ENCODE measurements around the gene CLDN5. TPM values are rescaled to one million over a fixed set of nuclear protein-coding genes. Genes with fewer than 3 reads are reported as not detected.

The CLDN5 gene
- total and polyA plus RNA-seq, 2 of the 4 experiments (the other 2 are of a cell fraction) = 0.18 to 0.21 TPM

- no peak for TF ChIP-seq POLR2A (IDR thresholded peaks at IDR 0.05; ENCODE audit: low read depth, low read length)
- TF ChIP-seq SMC3 (IDR thresholded peaks at IDR 0.05; ENCODE audit: low read depth, low read length) = no peak
- TF ChIP-seq RAD21 (IDR thresholded peaks at IDR 0.05; ENCODE audit: low read length) = no peak
- TF ChIP-seq MAFK (IDR thresholded peaks at IDR 0.05; ENCODE audit: low read depth, low read length) = no peak
- TF ChIP-seq ELK1 (IDR thresholded peaks at IDR 0.05; ENCODE audit: borderline replicate concordance, low read depth, low read length) = no peak
- no peak for TF ChIP-seq CHD1 (IDR thresholded peaks at IDR 0.05; ENCODE audit: low read depth, low read length)
- TF ChIP-seq MAZ (IDR thresholded peaks at IDR 0.05; ENCODE audit: borderline replicate concordance, low read depth, low read length) = no peak
- Histone ChIP-seq H2BK5ac (ENCODE audit: low read depth, low read length, poor library complexity, severe bottlenecking) (no peak overlapping the region), H3K4me2 (ENCODE audit: low read depth, low read length) (no peak overlapping the region), H2AK9ac (replicated peaks; ENCODE audit: low read depth, low read length, poor library complexity) (no peak overlapping the region), H3K9me1 (ENCODE audit: insufficient read depth, low read length) (no peaks in the 10 kb centered on the region), H4K91ac (ENCODE audit: insufficient read depth, low read depth, low read length) (no peak overlapping the region), H4K20me1 (ENCODE audit: insufficient read depth, low read length) (no peaks in the 10 kb centered on the region), H2BK20ac (ENCODE audit: low read depth, low read length) (no peak overlapping the region), H2BK120ac (ENCODE audit: low read depth, low read length) (no peak overlapping the region), H3K27ac (ENCODE audit: insufficient read depth, low read length) (no peak overlapping the region), H3K4me1 (ENCODE audit: control insufficient read depth, insufficient read depth, low read length) (no peaks in the 10 kb centered on the region), H3K27me3 (ENCODE audit: control insufficient read depth, insufficient read depth, low read length) (no peaks in the 10 kb centered on the region), H3K23ac (ENCODE audit: low read depth, low read length) (no peak overlapping the region), H3K36me3 (ENCODE audit: control insufficient read depth, insufficient read depth, low read length) (peaks cover 3% of the 10 kb centered on the region; the same call in 1 of the 2 replicates), H3K14ac (replicated peaks; ENCODE audit: low read depth, low read length) (no peak overlapping the region), H3K79me1 (ENCODE audit: low read depth in 1 of 2, low read length in 2 of 2) (no peaks in the 10 kb centered on the region), H4K5ac (ENCODE audit: low read depth, low read length) (no peak overlapping the region), H2AK5ac (ENCODE audit: low read depth, low read length) (no peak overlapping the region), H3K4me3 (ENCODE audit: insufficient read depth, low read depth, low read length) (no peak overlapping the region), H3K4ac (ENCODE audit: low read depth, low read length) (no peak overlapping the region), H2BK15ac (ENCODE audit: low read depth, low read length) (no peak overlapping the region), H4K8ac (ENCODE audit: low read depth in 2 of 2, low read length in 2 of 2) (no peak overlapping the region), H3K18ac (ENCODE audit: low read depth, low read length) (no peak overlapping the region), H3K9me3 (ENCODE audit: control insufficient read depth, insufficient read depth, low read length) (no peaks in the 10 kb centered on the region), H2AFZ (replicated peaks; ENCODE audit: low read length, poor library complexity) (no peak overlapping the region), H3K56ac (ENCODE audit: extremely low read depth, insufficient read depth, low read length) (no peak overlapping the region), H3K9ac (ENCODE audit: low read depth, low read length) (no peak overlapping the region)
- ChIA-PET POLR2A (ENCODE audit: unreplicated experiment) (no interaction called here), CTCF (no interaction called here)
- dilution Hi-C loops (cut with HindIII; ENCODE audit: low sequenced_read_pairs, unreplicated experiment) = no loop called here
- DNase-seq = no peak
- 95% methylated on average over 3 of the region's 9 CpGs; no CpG with 5 or more reads in 1 of the 2 experiments for WGBS, 2 experiments (ENCODE audit: extremely low coverage in 2 of 2, insufficient read length in 1 of 2)
- no peak for ATAC-seq (ENCODE audit: low read depth)
- intact Hi-C loops (cut with micrococcal nuclease) = no loop called here
- in situ Hi-C loops (cut with MboI; ENCODE audit: low sequenced_read_pairs) = no loop called here
- BruUV-seq (replicated peaks) = no TSS peak
These were observed 20.3 kb downstream of the CLDN5 start for GRCh38 chr22:19503869-19504268.
